HepG2 (cell line): ENCODE data around the gene ARMH2. TPM values are rescaled to one million over a fixed set of nuclear protein-coding genes. Genes with fewer than 3 reads are reported as not detected.
A peak's percentile ranks its signal among the peaks of the same experiment; 100 is the strongest.

ENCODE experiments used
- AKNA ChIP-seq: sonication (generic); formaldehyde crosslinking; IDR thresholded peaks from 2 replicates; pipeline ENCODE4 v1.4.0; 2020; ENCODE audit warnings: missing genetic modification reagents, borderline replicate concordance
- BRCA1 ChIP-seq: sonication (generic); formaldehyde crosslinking; IDR thresholded peaks from 2 replicates; pipeline ENCODE4 v1.4.0; 2020; ENCODE audit warnings: missing genetic modification reagents
- CEBPB ChIP-seq: IDR thresholded peaks from 2 replicates; pipeline ENCODE4 v1.6.1; 2011; ENCODE audit warnings: low read depth, low read length, improper control_type of control experiment, borderline replicate concordance
- HOXA5 ChIP-seq: sonication (generic); formaldehyde crosslinking; IDR thresholded peaks from 2 replicates; pipeline ENCODE4 v1.4.0; 2020; ENCODE audit warnings: missing genetic modification reagents
- IKZF4 ChIP-seq: sonication (generic); formaldehyde crosslinking; IDR thresholded peaks from 2 replicates; pipeline ENCODE4 v1.5.1; 2020; ENCODE audit warnings: borderline replicate concordance, mild to moderate bottlenecking, low read depth, missing genetic modification reagents; ENCODE audit errors: not compliant biosample characterization
- KLF9 ChIP-seq: IDR thresholded peaks from 2 replicates; pipeline ENCODE4 v1.6.1; 2016; ENCODE audit warnings: low read depth
- MXD4 ChIP-seq: IDR thresholded peaks from 2 replicates; pipeline ENCODE4 v1.6.1; 2016; ENCODE audit warnings: mild to moderate bottlenecking, missing biosample characterization, missing genetic modification reagents
- NR2F6 ChIP-seq, 2 experiments: IDR thresholded peaks; 2 replicates each; pipeline ENCODE4 v1.6.1; 2016; ENCODE audit warnings: antibody characterized with exemption in 1 of 2, mild to moderate bottlenecking in 1 of 2
- PATZ1 ChIP-seq: sonication (generic); formaldehyde crosslinking; IDR thresholded peaks from 2 replicates; pipeline ENCODE4 v1.4.0; 2020; ENCODE audit warnings: missing genetic modification reagents
- SALL2 ChIP-seq: sonication (generic); formaldehyde crosslinking; IDR thresholded peaks from 2 replicates; pipeline ENCODE4 v1.8.1; 2023; ENCODE audit warnings: mild to moderate bottlenecking, missing genetic modification reagents, inconsistent platforms
- ZBTB33 ChIP-seq: sonication (generic); formaldehyde crosslinking; IDR thresholded peaks from 2 replicates; pipeline ENCODE4 v1.4.0; 2020; ENCODE audit warnings: missing genetic modification reagents
- ZKSCAN1 ChIP-seq: fragments of 150-350 bp; IDR thresholded peaks from 2 replicates; pipeline ENCODE4 v1.6.1; 2014; ENCODE audit warnings: low read length
- ZNF12 ChIP-seq: sonication (generic); formaldehyde crosslinking; IDR thresholded peaks from 2 replicates; pipeline ENCODE4 v1.5.0; 2020; ENCODE audit warnings: missing genetic modification reagents
- ZNF121 ChIP-seq: sonication (generic); formaldehyde crosslinking; IDR thresholded peaks from 2 replicates; pipeline ENCODE4 v1.5.0; 2020; ENCODE audit warnings: mild to moderate bottlenecking, missing genetic modification reagents
- ZNF343 ChIP-seq: sonication (generic); formaldehyde crosslinking; IDR thresholded peaks from 2 replicates; pipeline ENCODE4 v1.4.0; 2020; ENCODE audit warnings: mild to moderate bottlenecking, missing genetic modification reagents
- ZNF441 ChIP-seq: sonication (generic); formaldehyde crosslinking; IDR thresholded peaks from 2 replicates; pipeline ENCODE4 v1.7.0; 2021; ENCODE audit warnings: missing genetic modification reagents, borderline replicate concordance
- ZNF468 ChIP-seq: sonication (generic); formaldehyde crosslinking; IDR thresholded peaks from 2 replicates; pipeline ENCODE4 v1.8.0; 2022; ENCODE audit warnings: mild to moderate bottlenecking, moderate library complexity, missing genetic modification reagents
- ZNF484 ChIP-seq: sonication (generic); formaldehyde crosslinking; IDR thresholded peaks from 2 replicates; pipeline ENCODE4 v1.5.1; 2020; ENCODE audit warnings: mild to moderate bottlenecking, low read depth, missing genetic modification reagents, borderline replicate concordance
- ZNF552 ChIP-seq: sonication (generic); formaldehyde crosslinking; IDR thresholded peaks from 2 replicates; pipeline ENCODE4 v1.9.0; 2022; ENCODE audit warnings: missing genetic modification reagents, mild to moderate bottlenecking, borderline replicate concordance
- ZNF850 ChIP-seq: sonication (generic); formaldehyde crosslinking; conservative IDR thresholded peaks from 2 replicates; pipeline ENCODE4 v1.9.0; 2021; ENCODE audit warnings: mild to moderate bottlenecking, missing genetic modification reagents
- ZNF878 ChIP-seq: sonication (generic); formaldehyde crosslinking; IDR thresholded peaks from 2 replicates; pipeline ENCODE4 v1.8.1; 2023; ENCODE audit warnings: mild to moderate bottlenecking, missing genetic modification reagents, moderate library complexity
- ZSCAN30 ChIP-seq: sonication (generic); formaldehyde crosslinking; IDR thresholded peaks from 2 replicates; pipeline ENCODE4 v1.5.0; 2020; ENCODE audit warnings: mild to moderate bottlenecking, missing genetic modification reagents
- polyA plus RNA-seq, 8 experiments: library from polyadenylated mRNA; depleted of rRNA in 3 of 8; stranded (reverse) in 7 of 8; unstranded in 1 of 8; fragments of >200 nt; fragmentation: Illumina TruSeq in 4 of 8; extraction: Trizol in 4 of 8; gene quantifications; 2 replicates each; pipeline versions ENCODE4 v1.2.1 to v1.2.3, GENCODE V29; 2011 to 2016; ENCODE audit warnings: low read depth in 4 of 8, missing spikeins in 1 of 8, mixed read lengths in 1 of 8; ENCODE audit not compliant: insufficient read depth in 1 of 8
- total RNA-seq, 5 experiments: library from RNA; depleted of rRNA; stranded (reverse); fragments of >200 nt; fragmentation: Illumina TruSeq; extraction: Trizol; gene quantifications; 2 replicates each; pipeline ENCODE4 v1.2.3, GENCODE V29; 2016; ENCODE audit warnings: low read depth in 1 of 5

ARMH2 gene
- total and polyA plus RNA-seq, 2 of the 13 experiments (the other 11 are each of a cell fraction or from before 2014, with no cell fraction given): not detected

GRCh38 chr6:24752917-24753492, 45.7 kb downstream of the ARMH2 start (continued):
- TF ChIP-seq PATZ1 (CRISPR knock-in tag) (no peak), HOXA5 (CRISPR knock-in tag) (no peak), KLF9 (CRISPR knock-in tag) (no peak), ZNF850 (CRISPR knock-in tag) (no peak), SALL2 (CRISPR knock-in tag) (no peak), ZNF121 (CRISPR knock-in tag) (peak; percentile 75; the same call in 1 of the 2 replicates), AKNA (CRISPR knock-in tag) (no peak), ZNF468 (no peak), ZSCAN30 (CRISPR knock-in tag) (no peak), CEBPB (peak; percentile 86), ZKSCAN1 (no peak), ZNF552 (CRISPR knock-in tag) (no peak), MXD4 (CRISPR knock-in tag) (no peak), ZNF441 (no peak), ZNF12 (CRISPR knock-in tag) (0 out of 2 replicates have a peak, but pooled peaks have one; percentile 40), ZNF343 (CRISPR knock-in tag) (no peak), NR2F6 (IDR thresholded peaks at IDR 0.05) (no peak), NR2F6 (CRISPR knock-in tag; IDR thresholded peaks at IDR 0.05) (0 out of 2 replicates have a peak, but pooled peaks have one; percentile 28), ZNF878 (CRISPR knock-in tag) (no peak), IKZF4 (CRISPR knock-in tag) (no peak), BRCA1 (no peak), ZNF484 (no peak), ZBTB33 (no peak)
